Colonic mucosa (tissue), 4 donors: ENCODE data around the gene SLC35F1. TPM values are rescaled to one million over a fixed set of nuclear protein-coding genes. Genes with fewer than 3 reads are reported as not detected.

ENCODE experiments used
- DNase-seq: peaks from one replicate; pipeline ENCODE4 v3.0.0-alpha.2; 2020
- H3K27ac ChIP-seq: fragments of 200-600 bp; one replicate; pipeline ENCODE4 v1.8.0; 2021
- H3K27me3 ChIP-seq: fragments of 200-600 bp; one replicate; pipeline ENCODE4 v1.8.0; 2021
- H3K36me3 ChIP-seq: fragments of 200-600 bp; one replicate; pipeline ENCODE4 v1.8.0; 2021
- H3K4me1 ChIP-seq: fragments of 200-600 bp; one replicate; pipeline ENCODE4 v1.8.0; 2021; ENCODE audit warnings: mild to moderate bottlenecking
- H3K4me3 ChIP-seq: fragments of 200-600 bp; one replicate; pipeline ENCODE4 v1.8.0; 2021
- H3K9ac ChIP-seq, 2 donors: one replicate each; pipeline ENCODE4 v1.7.0; 2013; ENCODE audit warnings: control low read depth in 2 of 2, low read depth in 2 of 2, low read length in 2 of 2
- H3K9me3 ChIP-seq: fragments of 200-600 bp; one replicate; pipeline ENCODE4 v1.8.0; 2021
- CTCF ChIP-seq: fragments of 200-600 bp; IDR thresholded peaks from one replicate; pipeline ENCODE4 v1.8.0; 2022; ENCODE audit warnings: antibody characterized with exemption, mild to moderate bottlenecking
- intact Hi-C: fragments of 100-400 bp; cut with DNase I; formaldehyde crosslinking; loops from one replicate; pipeline ENCODE4 v1.14.1; 2022
- total RNA-seq, 2 donors: library from RNA; stranded (reverse); fragmentation: NEBNext Ultra II Directional in 1 of 2; extraction: Animal tissue kit (Norgen Biotek cat#: 25700) in 1 of 2; gene quantifications; one replicate each; pipeline ENCODE4 v1.2.1, GENCODE V29; 2021
- donor health status: healthy.
- donor health status: DM: no; HTN: no; CAD: no.
- donor health status: DM: no; HTN: no; CAD: no.

Gene SLC35F1
- total RNA-seq, 2 donors from 2014 or later = 0.25 to 1.1 TPM

- Histone ChIP-seq H3K4me1 (no peaks in the 10 kb centered on the region), H3K27ac (no peak overlapping the region), H3K27me3 (no peaks in the 10 kb centered on the region), H3K4me3 (no peak overlapping the region), H3K9ac (no peak overlapping the region), H3K9me3 (no peaks in the 10 kb centered on the region), H3K36me3 (no peaks in the 10 kb centered on the region)
- TF ChIP-seq CTCF = no peak
- no peak for DNase-seq
- intact Hi-C loops = no loop called here
These were observed 173.5 kb downstream of the SLC35F1 start for GRCh38 chr6:118080547-118080946.

- H3K9ac ChIP-seq = no peak overlapping the region
- no peaks in the 10 kb centered on the region for H3K9me3 ChIP-seq
- H3K4me1 ChIP-seq = no peaks in the 10 kb centered on the region
- no peaks in the 10 kb centered on the region for H3K36me3 ChIP-seq
- no peak overlapping the region for H3K4me3 ChIP-seq
- no peaks in the 10 kb centered on the region for H3K27me3 ChIP-seq
- TF ChIP-seq CTCF = no peak
- no peak for DNase-seq
- H3K27ac ChIP-seq = no peak overlapping the region
- intact Hi-C loops = no loop called here
These were observed 176.6 kb downstream of the SLC35F1 start for GRCh38 chr6:118083711-118084110.

GRCh38 chr6:118085665-118086064, 178.6 kb downstream of the SLC35F1 start:
- no peak overlapping the region for H3K4me3 ChIP-seq
- H3K4me1 ChIP-seq = no peaks in the 10 kb centered on the region
- DNase-seq = no peak
- no peaks in the 10 kb centered on the region for H3K27me3 ChIP-seq
- H3K27ac ChIP-seq = no peak overlapping the region
- TF ChIP-seq CTCF = no peak
- intact Hi-C loops = no loop called here
- no peak overlapping the region for H3K9ac ChIP-seq
- H3K9me3 ChIP-seq = no peaks in the 10 kb centered on the region
- no peaks in the 10 kb centered on the region for H3K36me3 ChIP-seq

- Histone ChIP-seq H3K27ac (no peak overlapping the region), H3K27me3 (no peaks in the 10 kb centered on the region), H3K4me3 (no peak overlapping the region), H3K9me3 (no peaks in the 10 kb centered on the region), H3K36me3 (no peaks in the 10 kb centered on the region), H3K4me1 (no peaks in the 10 kb centered on the region), H3K9ac (no peak overlapping the region)
- TF ChIP-seq CTCF = no peak
- DNase-seq = no peak
- intact Hi-C loops = no loop called here
These were observed 179.1 kb downstream of the SLC35F1 start for GRCh38 chr6:118086159-118086558.

- H3K27me3 ChIP-seq = no peaks in the 10 kb centered on the region
- no peak for TF ChIP-seq CTCF
- no peak overlapping the region for H3K4me3 ChIP-seq
- H3K9ac ChIP-seq = no peak overlapping the region
- H3K27ac ChIP-seq = no peak overlapping the region
- H3K9me3 ChIP-seq = no peaks in the 10 kb centered on the region
- H3K4me1 ChIP-seq = no peaks in the 10 kb centered on the region
- no peak for DNase-seq
- no peaks in the 10 kb centered on the region for H3K36me3 ChIP-seq
- intact Hi-C loops = no loop called here
These were observed 185.0 kb downstream of the SLC35F1 start for GRCh38 chr6:118092086-118092485.

GRCh38 chr6:118097576-118097975, 190.5 kb downstream of the SLC35F1 start:
- no peak for TF ChIP-seq CTCF
- H3K9me3 ChIP-seq = no peaks in the 10 kb centered on the region
- intact Hi-C loops = no loop called here
- no peaks in the 10 kb centered on the region for H3K4me1 ChIP-seq
- H3K9ac ChIP-seq = no peak overlapping the region
- DNase-seq = no peak
- H3K27me3 ChIP-seq = no peaks in the 10 kb centered on the region
- H3K4me3 ChIP-seq = no peak overlapping the region
- no peaks in the 10 kb centered on the region for H3K36me3 ChIP-seq
- no peak overlapping the region for H3K27ac ChIP-seq
